ENCODE measurements around the gene USH1C.

The USH1C gene

GRCh38 chr11:17568944-17569343, 24.7 kb upstream of the USH1C start:
- no peak for DNase-seq

GRCh38 chr11:17564687-17565042, 20.4 kb upstream of the USH1C start:
- DNase-seq: no peak

DNA sequence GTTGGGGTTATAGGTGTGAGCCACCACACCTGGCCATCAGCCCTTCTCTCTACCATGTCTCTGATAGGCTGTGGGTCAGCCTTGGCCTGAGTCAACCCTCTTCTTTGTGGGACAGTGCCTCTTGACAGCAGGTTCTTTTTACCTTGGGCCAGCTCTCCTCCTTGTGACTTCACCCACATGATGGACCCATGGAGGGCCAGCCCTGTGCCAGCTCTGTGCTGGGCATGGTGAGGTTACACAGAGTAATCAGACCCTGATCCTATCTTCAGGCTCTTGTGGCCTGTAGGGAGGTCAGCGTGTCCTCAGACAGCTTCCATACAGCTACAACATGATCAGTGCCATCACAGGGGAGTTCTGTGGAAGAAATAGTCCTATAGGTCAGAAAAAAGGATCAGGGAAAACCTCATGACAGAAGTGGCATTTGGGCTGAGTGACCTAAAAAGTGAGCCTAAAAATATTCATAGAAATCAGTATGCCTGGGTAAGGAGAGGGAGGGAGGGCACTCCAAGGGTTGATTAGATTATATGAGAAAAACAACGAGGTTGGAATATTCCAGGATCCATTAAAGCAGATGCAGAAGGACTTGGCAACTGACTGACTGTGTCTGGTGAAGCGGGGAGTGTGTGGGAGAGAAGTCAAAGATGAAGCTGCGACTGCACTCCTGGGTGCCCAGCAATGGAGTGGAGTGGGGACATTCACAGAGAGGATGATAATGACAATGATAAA, 19.9 kb upstream of the USH1C start:
- DNase-seq: no peak

- DNase-seq: no peak
Observed at GRCh38 chr11:17563231-17563646, 19.0 kb upstream of the USH1C start.

GRCh38 chr11:17561526-17561925, 17.3 kb upstream of the USH1C start:
- no peak for DNase-seq

- no peak for DNase-seq
Observed at GRCh38 chr11:17561111-17561415, 16.8 kb upstream of the USH1C start.

- no peak for DNase-seq
Observed at GRCh38 chr11:17560281-17561110, 16.3 kb upstream of the USH1C start.

- DNase-seq: no peak
Observed at GRCh38 chr11:17559341-17560087, 15.3 kb upstream of the USH1C start.

DNA sequence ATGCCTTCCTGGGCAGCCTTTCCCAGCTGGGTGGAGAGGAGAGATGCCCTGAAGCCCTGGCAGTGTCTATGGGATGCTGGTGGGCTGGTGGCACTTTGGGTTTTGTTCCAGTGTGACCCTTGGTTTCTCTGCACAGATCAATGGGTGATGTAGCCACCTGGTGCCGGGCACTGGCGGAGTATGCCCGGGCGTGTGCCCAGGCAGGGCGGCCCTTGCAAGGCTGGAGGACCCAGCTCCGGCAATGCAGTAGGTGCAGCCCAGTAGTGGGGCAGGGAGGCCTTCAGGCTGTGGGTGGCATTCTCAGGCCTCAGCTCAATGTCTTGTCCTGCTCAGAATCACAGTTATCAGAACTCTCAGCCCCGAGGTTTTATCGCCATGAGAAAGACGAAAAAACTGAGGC, 14.7 kb upstream of the USH1C start:
- no peak for DNase-seq

GRCh38 chr11:17558025-17558780, 14.0 kb upstream of the USH1C start:
- DNase-seq: no peak

- DNase-seq: no peak
Observed at GRCh38 chr11:17556999-17557398, 12.8 kb upstream of the USH1C start.

GRCh38 chr11:17554487-17554886, 10.3 kb upstream of the USH1C start:
- DNase-seq: no peak

- no peak for DNase-seq
Observed at GRCh38 chr11:17553249-17553546, 9.0 kb upstream of the USH1C start.

- DNase-seq: no peak
Observed at GRCh38 chr11:17552392-17553248, 8.4 kb upstream of the USH1C start.

DNA sequence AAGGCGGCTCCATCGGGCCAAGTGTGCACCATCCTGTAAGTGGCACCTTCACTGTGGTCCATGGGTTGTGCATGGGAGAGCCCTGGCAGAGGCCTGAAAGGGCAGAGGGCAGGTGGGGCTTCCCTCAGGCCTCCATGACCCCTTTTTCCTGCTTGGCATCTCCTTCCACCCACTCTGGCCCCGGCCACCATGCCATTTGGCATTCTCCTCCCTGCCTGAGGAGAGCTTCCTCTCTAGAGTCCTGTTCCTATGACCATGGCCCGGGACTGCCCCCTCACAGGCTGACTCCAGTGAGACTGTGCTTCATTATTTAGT, 7.8 kb upstream of the USH1C start:
- DNase-seq: no peak

- no peak for DNase-seq
Observed at GRCh38 chr11:17551347-17552040, 7.3 kb upstream of the USH1C start.

- no peak for DNase-seq
Observed at GRCh38 chr11:17550450-17551346, 6.5 kb upstream of the USH1C start.

- DNase-seq: no peak
Observed at GRCh38 chr11:17548444-17548843, 4.2 kb upstream of the USH1C start.

GRCh38 chr11:17547932-17548331, 3.7 kb upstream of the USH1C start:
- no peak for DNase-seq

GRCh38 chr11:17547051-17547577, 2.9 kb upstream of the USH1C start, which contains the start of gene OTOG:
OTOG (plus strand) TSS chr11:17547259; CDS start chr11:17547373, 114 bp downstream.
- DNase-seq: no peak
